ENCODE results near the gene IL36G. TPM values are rescaled to one million over a fixed set of nuclear protein-coding genes. Genes with fewer than 3 reads are reported as not detected.

IL36G gene
- total and polyA plus RNA-seq, 2 experiments from 2014 or later: not detected

GRCh38 chr2:112942654-112943002, 35.2 kb upstream of the IL36G start (continued):
- no peak for TF ChIP-seq CTCF (conservative IDR thresholded peaks at IDR 0.05; ENCODE audit: low read depth in 2 of 2)
- TF ChIP-seq REST (IDR thresholded peaks at IDR 0.05; ENCODE audit: unreplicated experiment): no peak
- TF ChIP-seq CREB1 (CRISPR knock-in tag; IDR thresholded peaks at IDR 0.05; ENCODE audit: low read depth): no peak
- no peak for TF ChIP-seq JUNB (IDR thresholded peaks at IDR 0.05; ENCODE audit: unreplicated experiment)
- no peak for TF ChIP-seq STAT1 (IDR thresholded peaks at IDR 0.05; ENCODE audit: unreplicated experiment)

GRCh38 chr2:112944971-112945370, 32.8 kb upstream of the IL36G start:
- Histone ChIP-seq H3K36me3 (ENCODE audit: insufficient read depth) (0 out of 2 replicates have a peak, but pooled peaks cover 6% of the 10 kb centered on the region), H3K4me1 (ENCODE audit: insufficient read depth) (no peaks in the 10 kb centered on the region), H3K4me2 (no peak overlapping the region), H3F3A (replicated peaks; ENCODE audit: low read depth) (no peaks in the 10 kb centered on the region), H3K79me2 (replicated peaks; ENCODE audit: insufficient read depth) (no peaks in the 10 kb centered on the region), H4K20me1 (replicated peaks; ENCODE audit: insufficient read depth) (no peaks in the 10 kb centered on the region), H3K27ac (ENCODE audit: low read depth) (no peak overlapping the region), H3K27me3 (ENCODE audit: insufficient read depth) (no peaks in the 10 kb centered on the region), H2AFZ (no peak overlapping the region), H3K4me3 (no peak overlapping the region), H3K9me2 (ENCODE audit: insufficient read depth) (no peaks in the 10 kb centered on the region)
- H3K27ac Mint-ChIP-seq: no peak overlapping the region
- no peak overlapping the region for H3K4me3 Mint-ChIP-seq
- DNase-seq (ENCODE audit: low spot score) (no peak), ATAC-seq (no peak)
- TF ChIP-seq JUNB (IDR thresholded peaks at IDR 0.05; ENCODE audit: unreplicated experiment) (no peak), EZH2 (IDR thresholded peaks at IDR 0.05; ENCODE audit: low read depth, unreplicated experiment) (no peak), CREB1 (CRISPR knock-in tag; IDR thresholded peaks at IDR 0.05; ENCODE audit: low read depth) (no peak), ZNF331 (CRISPR knock-in tag; IDR thresholded peaks at IDR 0.05; ENCODE audit: low read depth) (no peak), POLR2AphosphoS5 (IDR thresholded peaks at IDR 0.05; ENCODE audit: low read depth) (no peak), REST (IDR thresholded peaks at IDR 0.05; ENCODE audit: unreplicated experiment) (no peak), ZNF114 (CRISPR knock-in tag; IDR thresholded peaks at IDR 0.05) (no peak), NANOG (IDR thresholded peaks at IDR 0.05; ENCODE audit: borderline replicate concordance) (no peak)
- H3K36me3 Mint-ChIP-seq (ENCODE audit: low read depth): no peaks in the 10 kb centered on the region
- no peaks in the 10 kb centered on the region for H3K27me3 Mint-ChIP-seq (ENCODE audit: insufficient read depth, low read depth, poor library complexity)
- no peaks in the 10 kb centered on the region for H3K4me1 Mint-ChIP-seq
- H3K9me3 Mint-ChIP-seq: peaks cover 3% of the 10 kb centered on the region; the same call in 2 of the 3 replicates

All from GM23338 (cell line).